ENCODE data around the gene SPINK1.
A peak's percentile ranks its signal among the peaks of the same experiment; 100 is the strongest.
"Not testable (repeated sequence)": the region's sequence is repeated elsewhere in the genome, so short reads cannot be mapped to it uniquely, and the experiment has no call there.

SPINK1 gene

GRCh38 chr5:147831465-147831864 is at the start of gene SPINK1:
Gene SPINK1, minus strand, starts transcription at chr5:147831671. Its CDS starts 94 bp downstream, at chr5:147831577.
- DNase-seq, result no peak

GRCh38 chr5:147880487-147880886 is 49.0 kb upstream of the SPINK1 start:
- no peak for DNase-seq

GRCh38 chr5:147879784-147880183 is 48.3 kb upstream of the SPINK1 start:
- DNase-seq, result no peak

- no peak for DNase-seq
Measured at GRCh38 chr5:147878066-147878759, 46.7 kb upstream of the SPINK1 start, which contains the start of gene SCGB3A2. Gene SCGB3A2, plus strand, starts transcription at chr5:147878711. Its CDS starts 93 bp downstream, at chr5:147878804.

- DNase-seq, result no peak
Measured at GRCh38 chr5:147876626-147877025, 45.2 kb upstream of the SPINK1 start.

- no peak for DNase-seq
Measured at GRCh38 chr5:147876141-147876540, 44.7 kb upstream of the SPINK1 start.

GRCh38 chr5:147874910-147875367 is 43.5 kb upstream of the SPINK1 start:
- no peak for DNase-seq

GRCh38 chr5:147874118-147874875 is 42.8 kb upstream of the SPINK1 start:
- DNase-seq, result not testable (repeated sequence)

- DNase-seq, result not testable (repeated sequence)
Measured at GRCh38 chr5:147872744-147873435, 41.4 kb upstream of the SPINK1 start.

GRCh38 chr5:147871980-147872549 is 40.6 kb upstream of the SPINK1 start:
- not testable (repeated sequence) for DNase-seq

GRCh38 chr5:147869892-147870291 is 38.4 kb upstream of the SPINK1 start:
- DNase-seq, result not testable (repeated sequence)

- DNase-seq, result no peak
Measured at GRCh38 chr5:147869112-147869511, 37.6 kb upstream of the SPINK1 start.

- no peak for DNase-seq
Measured at GRCh38 chr5:147863454-147864158, 32.1 kb upstream of the SPINK1 start.

- DNase-seq, result no peak
Measured at GRCh38 chr5:147860641-147861025, 29.2 kb upstream of the SPINK1 start.

GRCh38 chr5:147859962-147860640 is 28.6 kb upstream of the SPINK1 start:
- no peak for DNase-seq

- DNase-seq, result no peak
Measured at GRCh38 chr5:147858565-147858964, 27.1 kb upstream of the SPINK1 start.

GRCh38 chr5:147857302-147858129 is 26.0 kb upstream of the SPINK1 start:
- DNase-seq, result peak; percentile 18 to 33

GRCh38 chr5:147856801-147857200 is 25.3 kb upstream of the SPINK1 start:
- DNase-seq, result no peak

GRCh38 chr5:147855774-147856069 is 24.3 kb upstream of the SPINK1 start:
- no peak for DNase-seq

- DNase-seq, result no peak
Measured at GRCh38 chr5:147854894-147855773, 23.7 kb upstream of the SPINK1 start.

Data from activated CD4-positive, alpha-beta T cell treated with anti-CD3 and anti-CD28 coated beads, Interleukin-2, amount 50 U/mL, for 4 hours (primary cell).